GM21737 (cell line): ENCODE results near the gene IDH3B.
"Not testable (repeated sequence)": the region's sequence is repeated elsewhere in the genome, so short reads cannot be mapped to it uniquely, and the experiment has no call there.

Source experiments
- ATAC-seq: cut with Tn5 transposase; IDR thresholded peaks from one replicate; pipeline ENCODE4 v1.9.1; 2021; ENCODE audit warnings: mild to moderate bottlenecking, moderate library complexity; ENCODE audit not compliant: unreplicated experiment

Gene IDH3B

GRCh38 chr20:2695206-2695983 is 31.4 kb upstream of the IDH3B start:
- ATAC-seq = no peak

- ATAC-seq = no peak
Measured at GRCh38 chr20:2694519-2694918, 30.5 kb upstream of the IDH3B start.

- no peak for ATAC-seq
Measured at GRCh38 chr20:2694008-2694471, 30.0 kb upstream of the IDH3B start.

GRCh38 chr20:2693286-2694007 is 29.4 kb upstream of the IDH3B start:
- no peak for ATAC-seq

GRCh38 chr20:2692886-2693285 is 28.9 kb upstream of the IDH3B start:
- no peak for ATAC-seq

GRCh38 chr20:2692036-2692885 is 28.2 kb upstream of the IDH3B start, which contains the start of gene EBF4:
Gene EBF4, plus strand, starts transcription at chr20:2692780. Its CDS starts 866 bp downstream, at chr20:2693646.
- ATAC-seq = no peak

GRCh38 chr20:2691663-2692035 is 27.6 kb upstream of the IDH3B start:
- no peak for ATAC-seq

GRCh38 chr20:2691127-2691526 is 27.1 kb upstream of the IDH3B start:
- no peak for ATAC-seq

- no peak for ATAC-seq
Measured at GRCh38 chr20:2690718-2691117, 26.7 kb upstream of the IDH3B start.

GRCh38 chr20:2690213-2690612 is 26.2 kb upstream of the IDH3B start:
- ATAC-seq = no peak

- no peak for ATAC-seq
Measured at GRCh38 chr20:2688041-2688591, 24.1 kb upstream of the IDH3B start.

- no peak for ATAC-seq
Measured at GRCh38 chr20:2687514-2687913, 23.5 kb upstream of the IDH3B start.

GRCh38 chr20:2684817-2685216 is 20.8 kb upstream of the IDH3B start:
- ATAC-seq = not testable (repeated sequence)

GRCh38 chr20:2682040-2682439 is 18.0 kb upstream of the IDH3B start:
- ATAC-seq = not testable (repeated sequence)

- no peak for ATAC-seq
Measured at GRCh38 chr20:2680046-2680445, 16.0 kb upstream of the IDH3B start.

GRCh38 chr20:2673453-2673852 is 9.4 kb upstream of the IDH3B start:
- ATAC-seq = no peak

GRCh38 chr20:2672446-2672845 is 8.4 kb upstream of the IDH3B start:
- no peak for ATAC-seq

- ATAC-seq = no peak
Measured at GRCh38 chr20:2671977-2672376, 8.0 kb upstream of the IDH3B start.

- ATAC-seq = no peak
Measured at GRCh38 chr20:2663364-2663886, 591 bp downstream of the IDH3B start.

- ATAC-seq = no peak
Measured at GRCh38 chr20:2659547-2659946, 4.5 kb downstream of the IDH3B start.
